K562 (cell line): ENCODE data around the gene AFG1L. TPM values are rescaled to one million over a fixed set of nuclear protein-coding genes. Genes with fewer than 3 reads are reported as not detected.
A peak's percentile ranks its signal among the peaks of the same experiment; 100 is the strongest.

Experiments used
- ATF4 ChIP-seq: fragments of 450-650 bp; formaldehyde crosslinking; IDR thresholded peaks from 2 replicates; pipeline ENCODE4 v1.4.0; 2022; ENCODE audit warnings: mild to moderate bottlenecking, moderate library complexity
- BCOR ChIP-seq: fragments of 450-650 bp; IDR thresholded peaks from 2 replicates; pipeline ENCODE4 v1.6.1; 2016
- C11orf30 ChIP-seq: fragments of 450-650 bp; IDR thresholded peaks from 2 replicates; pipeline ENCODE4 v1.6.1; 2016; ENCODE audit warnings: low read depth, mild to moderate bottlenecking
- CHAMP1 ChIP-seq: fragments of 450-650 bp; IDR thresholded peaks from 2 replicates; pipeline ENCODE4 v1.6.1; 2016; ENCODE audit warnings: mild to moderate bottlenecking
- EGR1 ChIP-seq: fragments of 450-650 bp; conservative IDR thresholded peaks from 2 replicates; pipeline ENCODE4 v1.6.1; 2017; ENCODE audit warnings: mild to moderate bottlenecking
- KHSRP ChIP-seq: fragments of 450-650 bp; IDR thresholded peaks from 2 replicates; pipeline ENCODE4 v1.6.1; 2017
- MITF ChIP-seq: IDR thresholded peaks from 2 replicates; pipeline ENCODE4 v1.6.1; 2014; ENCODE audit warnings: antibody characterized with exemption
- NFIC ChIP-seq: fragments of 450-650 bp; IDR thresholded peaks from 2 replicates; pipeline ENCODE4 v1.6.1; 2017; ENCODE audit warnings: mild to moderate bottlenecking, inconsistent platforms
- PRPF4 ChIP-seq: fragments of 200-400 bp; formaldehyde crosslinking; IDR thresholded peaks from one replicate; pipeline ENCODE4 v1.6.1; 2017; ENCODE audit warnings: low read length, low read depth, mild to moderate bottlenecking; ENCODE audit not compliant: insufficient read depth, poor library complexity, severe bottlenecking
- TAF1 ChIP-seq: IDR thresholded peaks from 2 replicates; pipeline ENCODE4 v1.6.1; 2011; ENCODE audit warnings: mild to moderate bottlenecking, low read length, moderate library complexity; ENCODE audit not compliant: insufficient read depth, control insufficient read depth, severe bottlenecking; ENCODE audit errors: extremely low read depth
- TAF15 ChIP-seq: fragments of 200-400 bp; formaldehyde crosslinking; IDR thresholded peaks from 2 replicates; pipeline ENCODE4 v1.6.1; 2017; ENCODE audit warnings: mild to moderate bottlenecking, low read depth, low read length, moderate library complexity
- TBL1XR1 ChIP-seq, 2 experiments: IDR thresholded peaks; 2 replicates each; pipeline ENCODE4 v1.6.1; 2012; ENCODE audit warnings: improper control_type of control experiment in 2 of 2, low read length in 2 of 2, mild to moderate bottlenecking in 1 of 2
- TCF3 ChIP-seq: sonication (generic); formaldehyde crosslinking; IDR thresholded peaks from 2 replicates; pipeline ENCODE4 v1.4.0; 2020; ENCODE audit warnings: mild to moderate bottlenecking, missing genetic modification reagents
- THAP7 ChIP-seq: fragments of 250-450 bp; sonication (Bioruptor Pico); IDR thresholded peaks from 2 replicates; pipeline ENCODE4 v1.5.0; 2021
- XRCC5 ChIP-seq: fragments of 200-400 bp; formaldehyde crosslinking; IDR thresholded peaks from 2 replicates; pipeline ENCODE4 v1.6.1; 2017; ENCODE audit warnings: low read depth, mild to moderate bottlenecking, low read length
- YBX1 ChIP-seq: fragments of 450-650 bp; IDR thresholded peaks from 2 replicates; pipeline ENCODE4 v1.7.1; 2016; ENCODE audit warnings: mild to moderate bottlenecking
- ZBTB49 ChIP-seq: sonication (generic); formaldehyde crosslinking; IDR thresholded peaks from 2 replicates; pipeline ENCODE4 v1.8.0; 2022; ENCODE audit warnings: missing genetic modification reagents, mild to moderate bottlenecking, borderline replicate concordance
- ZNF143 ChIP-seq: sonication (generic); formaldehyde crosslinking; IDR thresholded peaks from 2 replicates; pipeline ENCODE4 v1.9.0; 2022; ENCODE audit warnings: mild to moderate bottlenecking, missing genetic modification reagents
- ZNF174 ChIP-seq: fragments of 250-450 bp; sonication (Bioruptor Pico); IDR thresholded peaks from 2 replicates; pipeline ENCODE4 v1.4.0; 2020; ENCODE audit warnings: mild to moderate bottlenecking
- ZNF175 ChIP-seq: fragments of 200-800 bp; sonication (Bioruptor generic); IDR thresholded peaks from 2 replicates; pipeline ENCODE4 v1.6.1; 2016; ENCODE audit warnings: low read depth, mild to moderate bottlenecking, missing genetic modification characterization, missing compliant biosample characterization
- ZNF239 ChIP-seq: fragments of 250-450 bp; sonication (Bioruptor Pico); IDR thresholded peaks from 2 replicates; pipeline ENCODE4 v1.4.0; 2020; ENCODE audit warnings: mild to moderate bottlenecking
- ZNF77 ChIP-seq: fragments of 250-450 bp; sonication (Bioruptor Pico); IDR thresholded peaks from 2 replicates; pipeline ENCODE4 v1.5.0; 2020
- polyA plus RNA-seq, 8 experiments: library from polyadenylated mRNA; depleted of rRNA in 4 of 8; stranded (reverse) in 5 of 8; unstranded in 3 of 8; fragments of >200 nt; fragmentation: Nextera tagmentation in 2 of 8; fragmentation: Illumina TruSeq in 1 of 8; extraction: Ambion mirVana in 2 of 8; extraction: Trizol in 1 of 8; gene quantifications; 2 replicates each; pipeline versions ENCODE4 v1.2.1 to v1.2.3, GENCODE V29; 2011 to 2014; ENCODE audit warnings: inconsistent platforms in 1 of 8, missing spikeins in 1 of 8
- total RNA-seq, 7 experiments: library from RNA; depleted of rRNA in 6 of 7; stranded (reverse); fragments of >200 nt in 6 of 7; fragmentation: Illumina TruSeq in 2 of 7; extraction: Trizol in 2 of 7; gene quantifications; 2 replicates each; pipeline versions ENCODE4 v1.2.1 to v1.2.3, GENCODE V29; 2011 to 2021; ENCODE audit warnings: low replicate concordance in 1 of 7

AFG1L gene
- total and polyA plus RNA-seq, 9 of the 15 experiments (the other 6 are each of a cell fraction or from before 2014, with no cell fraction given) = 2.2 to 15.5 (median 5.8) TPM

- no peak for TF ChIP-seq ZBTB49
- TF ChIP-seq ATF4 (CRISPR knock-in tag) = 0 out of 2 replicates have a peak, but pooled peaks have one; percentile 14
- no peak for TF ChIP-seq PRPF4
- TF ChIP-seq MITF = peak; percentile 88
- peak; percentile 86; the same call in 1 of the 2 replicates for TF ChIP-seq XRCC5
- peak; percentile 42 for TF ChIP-seq TAF1
- TF ChIP-seq ZNF174 (CRISPR knock-in tag) = no peak
- TF ChIP-seq CHAMP1 = no peak
- TF ChIP-seq YBX1 = no peak
- TF ChIP-seq THAP7 (CRISPR knock-in tag) = no peak
- peak; percentile 87 for TF ChIP-seq C11orf30
- TF ChIP-seq BCOR = 0 out of 2 replicates have a peak, but pooled peaks have one; percentile 1
- no peak for TF ChIP-seq NFIC
- TF ChIP-seq EGR1 = peak; percentile 63
- peak in 1 of 2 experiments; percentile 78; a peak in 1 of 4 replicates for TF ChIP-seq TBL1XR1 (IDR thresholded peaks at IDR 0.05; ENCODE audit: low read length in 2 of 2)
- TF ChIP-seq ZNF175 (CRISPR knock-in tag) = peak; percentile 85; the same call in 1 of the 2 replicates
- TF ChIP-seq TCF3 (CRISPR knock-in tag) = 0 out of 2 replicates have a peak, but pooled peaks have one; percentile 6
- no peak for TF ChIP-seq KHSRP
- no peak for TF ChIP-seq ZNF77 (CRISPR knock-in tag)
- no peak for TF ChIP-seq ZNF239 (CRISPR knock-in tag)
- no peak for TF ChIP-seq TAF15
- no peak for TF ChIP-seq ZNF143 (CRISPR knock-in tag)
Measured at GRCh38 chr6:108558372-108559096, 263.7 kb downstream of the AFG1L start (continued).
